Measurements from ENCODE around the gene BCR. TPM values are rescaled to one million over a fixed set of nuclear protein-coding genes. Genes with fewer than 3 reads are reported as not detected.

Gene BCR
- polyA plus RNA-seq, 1 experiment = 24.0 TPM

DNA sequence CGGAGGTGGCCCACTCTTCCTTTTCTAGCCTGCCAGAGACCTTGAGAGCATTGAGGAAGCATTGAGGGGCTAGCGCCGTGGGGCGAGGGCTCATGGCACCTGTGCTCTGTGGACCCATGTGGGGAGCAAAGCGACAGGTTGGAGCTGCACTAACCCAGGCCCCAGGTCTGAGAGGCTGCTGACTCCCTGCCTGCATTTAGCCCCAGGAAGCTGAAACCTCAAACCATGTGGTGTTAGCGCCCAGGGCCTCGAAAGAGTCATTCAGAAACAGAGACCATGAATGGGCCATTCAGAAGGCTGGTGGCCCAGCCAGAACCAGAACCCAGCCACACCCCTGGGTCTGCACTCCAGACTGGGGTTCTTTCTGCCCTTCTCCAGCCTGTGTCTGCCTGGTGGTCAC, 88.6 kb downstream of the BCR start:
- H3K36me3 ChIP-seq (ENCODE audit: control insufficient read depth, insufficient read depth, low read length) = peaks cover 22% of the 10 kb centered on the region
- no peak for TF ChIP-seq CTCF (IDR thresholded peaks at IDR 0.05; ENCODE audit: insufficient read depth, low read depth, low read length)
- DNase-seq (ENCODE audit: low read depth) = no peak
- H3K4me3 ChIP-seq (ENCODE audit: low read depth, low read length) = no peak overlapping the region
- H3K27me3 ChIP-seq (ENCODE audit: control insufficient read depth, insufficient read depth, low read length) = no peaks in the 10 kb centered on the region
- POLR2A ChIA-PET = no interaction called here
- CTCF ChIA-PET = interaction anchor here (1.4 to 30.2 kb wide), 3 partner anchors 13 to 89 kb away, joined by 3 to 670 read pairs (median 6); partner anchors contain the start of gene BCR

DNA sequence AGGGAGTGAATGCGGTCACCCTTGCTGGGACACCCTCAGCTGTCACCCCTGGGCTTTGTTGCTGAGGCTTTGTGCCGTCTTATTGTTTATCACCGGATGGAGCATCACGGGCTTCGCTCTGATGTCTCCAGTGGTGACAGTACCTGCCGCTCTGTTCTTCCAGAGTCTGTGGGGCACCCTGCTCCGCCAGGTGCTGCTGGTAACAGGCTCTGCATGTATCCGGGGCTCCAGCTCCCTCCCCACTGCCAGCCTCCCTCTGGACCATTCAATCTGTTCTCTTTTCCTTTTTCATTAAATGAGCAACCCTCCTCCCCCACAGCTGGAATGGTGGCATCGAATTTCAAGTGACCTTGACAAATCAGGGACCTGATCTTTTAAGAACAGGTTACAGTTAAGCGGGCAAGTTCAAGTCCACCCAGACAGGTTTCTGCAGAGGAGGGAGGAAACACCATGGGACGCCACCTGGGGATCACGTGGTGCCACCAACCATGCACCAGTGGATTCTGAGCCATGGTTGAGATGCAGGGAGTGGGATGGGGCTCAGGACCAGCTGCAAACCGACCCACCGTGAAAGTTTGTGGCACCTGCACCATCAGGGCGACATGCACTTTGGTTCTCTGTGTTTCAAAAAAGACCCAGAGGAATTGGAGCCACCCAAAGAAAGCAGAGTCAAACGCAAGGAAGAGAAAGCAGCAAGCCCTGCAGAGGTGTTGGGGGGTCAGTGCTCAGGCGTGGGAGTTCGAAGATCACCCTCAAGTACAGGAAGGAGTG, 89.3 kb downstream of the BCR start:
- Histone ChIP-seq H3K36me3 (ENCODE audit: control insufficient read depth, insufficient read depth, low read length) (peaks cover 23% of the 10 kb centered on the region), H3K27me3 (ENCODE audit: control insufficient read depth, insufficient read depth, low read length) (no peaks in the 10 kb centered on the region), H3K4me3 (ENCODE audit: low read depth, low read length) (no peak overlapping the region)
- no peak for TF ChIP-seq CTCF (IDR thresholded peaks at IDR 0.05; ENCODE audit: insufficient read depth, low read depth, low read length)
- ChIA-PET CTCF (interaction anchor here (0.7 to 30.2 kb wide), 6 partner anchors 8 to 107 kb away, joined by 3 to 670 read pairs (median 5); partner anchors contain the start of gene BCR), POLR2A (no interaction called here)
- DNase-seq (ENCODE audit: low read depth) = no peak

DNA sequence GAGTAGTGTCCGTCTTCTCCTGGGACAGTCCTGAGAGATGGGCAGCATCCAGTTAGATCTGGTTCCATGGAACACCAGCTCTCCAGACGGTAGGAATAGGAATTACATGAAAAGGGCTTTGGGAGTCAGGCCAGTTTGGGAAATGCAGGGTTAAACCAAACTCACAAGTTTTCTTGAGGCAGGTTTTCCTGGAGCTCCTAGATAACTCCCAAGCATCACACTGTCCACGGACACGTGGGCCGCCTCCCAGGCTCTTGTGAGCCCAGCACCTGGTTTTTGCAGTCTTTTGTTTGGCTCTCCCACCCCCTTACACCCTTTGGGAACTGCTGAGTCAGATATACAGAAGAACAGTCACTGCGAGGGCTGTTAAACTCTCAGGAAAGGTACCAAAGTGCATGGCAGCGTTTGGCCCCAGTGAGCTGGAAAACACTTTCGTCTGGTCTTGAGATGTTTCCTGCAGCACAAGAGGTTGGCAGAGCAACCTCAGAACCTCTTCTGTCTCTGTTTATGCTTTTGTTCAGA, 90.0 kb downstream of the BCR start:
- CTCF ChIA-PET = interaction anchor here (0.6 to 30.2 kb wide), 7 partner anchors 9 to 106 kb away, joined by 3 to 670 read pairs (median 4); partner anchors contain the start of gene BCR
- Histone ChIP-seq H3K36me3 (ENCODE audit: control insufficient read depth, insufficient read depth, low read length) (peaks cover 22% of the 10 kb centered on the region), H3K27me3 (ENCODE audit: control insufficient read depth, insufficient read depth, low read length) (no peaks in the 10 kb centered on the region), H3K4me3 (ENCODE audit: low read depth, low read length) (no peak overlapping the region)
- POLR2A ChIA-PET = no interaction called here
- TF ChIP-seq CTCF (IDR thresholded peaks at IDR 0.05; ENCODE audit: insufficient read depth, low read depth, low read length) = peak; percentile 22
- no peak for DNase-seq (ENCODE audit: low read depth)

DNA sequence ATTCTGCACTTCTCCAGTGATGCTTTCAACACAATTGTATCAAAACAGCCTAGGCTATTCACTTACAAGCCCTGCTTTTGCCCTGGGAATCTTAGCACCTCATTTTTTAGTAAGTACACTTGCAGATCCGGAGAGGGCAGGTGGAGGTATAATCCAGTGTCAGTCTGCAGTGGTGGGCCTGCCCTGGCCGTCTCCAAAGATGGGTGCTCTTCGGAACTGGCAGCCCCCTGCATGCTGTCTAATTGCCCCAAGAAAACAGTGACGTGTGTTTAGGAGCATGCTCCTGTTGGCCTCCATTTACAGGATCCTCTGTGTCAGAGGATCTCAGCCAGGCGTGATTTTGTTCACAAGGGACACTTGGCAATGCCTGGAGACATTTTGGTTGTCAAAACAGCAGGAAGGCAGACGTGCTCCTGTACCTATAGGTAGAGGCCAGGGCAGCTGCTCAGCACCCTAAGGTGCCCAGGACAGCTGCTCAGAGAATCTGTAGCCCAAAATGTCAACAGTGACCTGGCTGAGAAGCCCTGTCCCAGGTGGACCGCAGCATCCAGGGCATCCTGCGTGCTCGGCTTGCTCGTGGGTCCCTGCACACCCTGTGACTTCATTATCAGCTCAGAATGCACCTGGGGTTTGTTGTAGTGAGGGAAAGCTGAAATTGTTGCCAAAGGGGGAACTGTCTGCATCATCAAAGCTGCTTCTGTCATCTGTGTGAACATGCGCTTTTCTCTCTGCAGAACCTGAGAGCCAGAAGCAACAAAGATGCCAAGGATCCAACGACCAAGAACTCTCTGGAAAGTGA, 90.7 kb downstream of the BCR start:
- no peak for DNase-seq (ENCODE audit: low read depth)
- Histone ChIP-seq H3K4me3 (ENCODE audit: low read depth, low read length) (no peak overlapping the region), H3K36me3 (ENCODE audit: control insufficient read depth, insufficient read depth, low read length) (peaks cover 23% of the 10 kb centered on the region), H3K27me3 (ENCODE audit: control insufficient read depth, insufficient read depth, low read length) (no peaks in the 10 kb centered on the region)
- POLR2A ChIA-PET = no interaction called here
- no peak for TF ChIP-seq CTCF (IDR thresholded peaks at IDR 0.05; ENCODE audit: insufficient read depth, low read depth, low read length)
- CTCF ChIA-PET = interaction anchor here (0.6 to 30.2 kb wide), 7 partner anchors 10 to 144 kb away, joined by 3 to 670 read pairs (median 4); partner anchors contain the start of gene BCR

DNA sequence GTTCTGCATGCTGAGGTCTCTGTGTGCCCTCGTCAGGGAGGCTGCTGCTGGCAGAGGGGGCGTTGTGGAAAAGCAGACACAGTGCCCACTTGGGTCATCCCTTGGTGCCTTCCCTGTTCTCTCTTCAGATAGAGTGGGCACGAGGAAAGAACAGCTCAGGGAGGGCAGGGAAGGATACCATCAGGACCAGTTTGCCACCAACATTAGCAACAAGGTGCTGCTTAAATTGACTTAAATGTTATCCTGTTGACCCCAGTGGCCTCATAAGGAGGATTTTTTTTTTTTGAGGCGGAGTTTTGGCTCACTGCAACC, 91.2 kb downstream of the BCR start:
- CTCF ChIA-PET = interaction anchor here (0.6 to 30.2 kb wide), 5 partner anchors 10 to 145 kb away, joined by 3 to 670 read pairs (median 12); partner anchors contain the start of gene BCR
- TF ChIP-seq CTCF (IDR thresholded peaks at IDR 0.05; ENCODE audit: insufficient read depth, low read depth, low read length) = no peak
- no peak overlapping the region for H3K4me3 ChIP-seq (ENCODE audit: low read depth, low read length)
- POLR2A ChIA-PET = no interaction called here
- no peaks in the 10 kb centered on the region for H3K27me3 ChIP-seq (ENCODE audit: control insufficient read depth, insufficient read depth, low read length)
- DNase-seq (ENCODE audit: low read depth) = no peak
- H3K36me3 ChIP-seq (ENCODE audit: control insufficient read depth, insufficient read depth, low read length) = peaks cover 23% of the 10 kb centered on the region
